Keratinocyte (primary cell): ENCODE measurements around the gene PROC.

Experiments
- CTCF ChIP-seq, 3 experiments: IDR thresholded peaks in 1 of 3; conservative IDR thresholded peaks in 1 of 3; optimal IDR thresholded peaks in 1 of 3; 2 replicates in 2 of 3; 3 replicates in 1 of 3; pipeline versions ENCODE3 to v1.5.1; 2011; ENCODE audit warnings: low read length in 3 of 3, mild to moderate bottlenecking in 3 of 3, moderate library complexity in 2 of 3, control low read depth in 1 of 3, inconsistent platforms in 1 of 3; ENCODE audit not compliant: insufficient read depth in 2 of 3; ENCODE audit errors: extremely low read depth in 1 of 3
- EZH2 ChIP-seq: IDR thresholded peaks from one replicate; pipeline ENCODE4 v1.6.1; 2012; ENCODE audit warnings: inconsistent platforms, mild to moderate bottlenecking, low read length, moderate library complexity

GRCh38 chr2:127388423-127389164, 29.6 kb upstream of the PROC start:
- no peak for TF ChIP-seq EZH2
- TF ChIP-seq CTCF (optimal IDR thresholded peaks at IDR 0.05 in 1 of 3, IDR thresholded peaks at IDR 0.05 in 1 of 3, conservative IDR thresholded peaks at IDR 0.05 in 1 of 3; ENCODE audit: extremely low read depth in 1 of 3, insufficient read depth in 2 of 3, low read length in 3 of 3): no peak
